ENCODE results near the gene STK39. TPM values are rescaled to one million over a fixed set of nuclear protein-coding genes. Genes with fewer than 3 reads are reported as not detected.

The STK39 gene
- total RNA-seq, 1 experiment from 2014 or later: 22.1 TPM

DNA sequence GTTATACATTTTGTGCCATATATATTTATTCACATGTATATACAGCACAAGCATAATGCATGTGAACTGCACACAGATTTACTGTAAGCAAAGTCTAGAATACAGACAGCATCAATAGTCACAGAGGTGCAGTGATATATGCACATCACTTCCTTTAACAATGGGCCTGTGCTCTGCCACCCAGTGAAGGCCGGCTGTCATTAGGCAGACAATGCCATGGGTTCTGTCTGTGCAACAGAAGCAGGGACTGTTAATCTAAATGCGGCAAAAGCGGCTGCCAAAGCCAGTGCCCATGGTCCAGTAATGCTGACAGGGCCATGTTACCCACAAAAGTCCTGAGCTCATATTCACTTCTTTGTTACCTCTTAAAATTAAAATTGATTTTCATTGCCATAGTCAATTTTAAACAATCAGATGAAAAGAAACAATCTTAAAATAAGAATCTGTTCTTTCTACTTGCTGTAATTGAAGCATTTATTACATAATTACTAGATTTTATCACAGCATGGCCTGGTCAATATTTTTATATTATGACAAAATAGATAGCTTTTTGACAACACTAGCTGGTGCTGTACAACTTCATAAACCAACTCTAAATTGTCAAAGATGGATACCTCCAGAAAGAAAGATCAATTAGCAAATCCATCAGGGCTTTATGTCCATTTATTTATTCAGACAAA is 232.0 kb downstream of the STK39 start:
- Histone ChIP-seq H2BK5ac (ENCODE audit: insufficient read length, low read length) (no peak overlapping the region), H3K9me3 (ENCODE audit: control insufficient read depth, low read depth, low read length) (no peaks in the 10 kb centered on the region), H3K9ac (ENCODE audit: extremely low read depth, insufficient read length, low read length) (no peak overlapping the region), H3K4ac (ENCODE audit: low read depth, low read length) (no peak overlapping the region), H3K56ac (ENCODE audit: insufficient read length, low read depth, low read length) (no peak overlapping the region), H2BK120ac (ENCODE audit: low read depth, low read length, poor library complexity, severe bottlenecking) (no peak overlapping the region), H3K79me2 (ENCODE audit: insufficient read depth, low read length) (no peaks in the 10 kb centered on the region), H4K8ac (replicated peaks; ENCODE audit: insufficient read length, low read depth, low read length) (no peak overlapping the region), H4K5ac (ENCODE audit: insufficient read length, low read depth, low read length) (no peak overlapping the region), H4K20me1 (ENCODE audit: control insufficient read depth, insufficient read depth, insufficient read length) (no peaks in the 10 kb centered on the region), H2BK15ac (ENCODE audit: low read depth, low read length) (no peak overlapping the region), H2AFZ (ENCODE audit: low read length) (no peak overlapping the region), H3K23me2 (ENCODE audit: insufficient read length, low read depth, low read length, poor library complexity, severe bottlenecking) (no peaks in the 10 kb centered on the region), H3K27ac (ENCODE audit: insufficient read length, low read depth, low read length) (no peak overlapping the region), H4K91ac (ENCODE audit: insufficient read length, low read depth, low read length) (no peak overlapping the region), H3K4me2 (ENCODE audit: insufficient read depth, insufficient read length, low read length) (no peak overlapping the region), H2AK5ac (ENCODE audit: insufficient read length, low read length) (no peak overlapping the region), H3K18ac (ENCODE audit: insufficient read length, low read depth, low read length) (no peak overlapping the region), H3K14ac (ENCODE audit: insufficient read depth, low read length) (no peak overlapping the region), H3K79me1 (ENCODE audit: insufficient read depth, low read depth, low read length, poor library complexity, severe bottlenecking) (no peaks in the 10 kb centered on the region), H3K27me3 (ENCODE audit: insufficient read depth, low read length) (no peaks in the 10 kb centered on the region), H2BK12ac (ENCODE audit: insufficient read length, low read depth, low read length) (no peak overlapping the region), H3K4me1 (ENCODE audit: insufficient read depth, low read length) (no peaks in the 10 kb centered on the region), H3K23ac (ENCODE audit: insufficient read length, low read depth, low read length) (no peak overlapping the region), H3T11ph (ENCODE audit: low read length) (no peak overlapping the region), H2BK20ac (ENCODE audit: low read depth, low read length, poor library complexity, severe bottlenecking) (no peak overlapping the region)
- Mint-ChIP-seq H3K9me3 (no peaks in the 10 kb centered on the region), H3K4me1 (no peaks in the 10 kb centered on the region), H3K36me3 (ENCODE audit: insufficient read depth in 1 of 3, low read depth in 3 of 3) (no peaks in the 10 kb centered on the region; a peak in 1 of 7 replicates), H3K4me3 (no peak overlapping the region), H3K27me3 (ENCODE audit: low read depth) (no peaks in the 10 kb centered on the region), H3K27ac (no peak overlapping the region)
- no peak for DNase-seq
- TF ChIP-seq, protein P1, sequence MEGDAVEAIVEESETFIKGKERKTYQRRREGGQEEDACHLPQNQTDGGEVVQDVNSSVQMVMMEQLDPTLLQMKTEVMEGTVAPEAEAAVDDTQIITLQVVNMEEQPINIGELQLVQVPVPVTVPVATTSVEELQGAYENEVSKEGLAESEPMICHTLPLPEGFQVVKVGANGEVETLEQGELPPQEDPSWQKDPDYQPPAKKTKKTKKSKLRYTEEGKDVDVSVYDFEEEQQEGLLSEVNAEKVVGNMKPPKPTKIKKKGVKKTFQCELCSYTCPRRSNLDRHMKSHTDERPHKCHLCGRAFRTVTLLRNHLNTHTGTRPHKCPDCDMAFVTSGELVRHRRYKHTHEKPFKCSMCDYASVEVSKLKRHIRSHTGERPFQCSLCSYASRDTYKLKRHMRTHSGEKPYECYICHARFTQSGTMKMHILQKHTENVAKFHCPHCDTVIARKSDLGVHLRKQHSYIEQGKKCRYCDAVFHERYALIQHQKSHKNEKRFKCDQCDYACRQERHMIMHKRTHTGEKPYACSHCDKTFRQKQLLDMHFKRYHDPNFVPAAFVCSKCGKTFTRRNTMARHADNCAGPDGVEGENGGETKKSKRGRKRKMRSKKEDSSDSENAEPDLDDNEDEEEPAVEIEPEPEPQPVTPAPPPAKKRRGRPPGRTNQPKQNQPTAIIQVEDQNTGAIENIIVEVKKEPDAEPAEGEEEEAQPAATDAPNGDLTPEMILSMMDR (conservative IDR thresholded peaks at IDR 0.05): no peak
- no CpG with 5 or more reads among the region's 3 CpGs for WGBS (ENCODE audit: extremely low coverage, insufficient read length, low lambda C conversion rate)
